NOMO-1 treated with dmso at 0.1 percent for 144 hours (cell line): ENCODE measurements around the gene CFD.
"Not testable (repeated sequence)": the region's sequence is repeated elsewhere in the genome, so short reads cannot be mapped to it uniquely, and the experiment has no call there.

ENCODE experiments used
- DNase-seq: peaks from one replicate; lab custom pipeline; 2025; ENCODE audit not compliant: unreplicated experiment; lab: John Stamatoyannopoulos, UW

Gene CFD

DNA sequence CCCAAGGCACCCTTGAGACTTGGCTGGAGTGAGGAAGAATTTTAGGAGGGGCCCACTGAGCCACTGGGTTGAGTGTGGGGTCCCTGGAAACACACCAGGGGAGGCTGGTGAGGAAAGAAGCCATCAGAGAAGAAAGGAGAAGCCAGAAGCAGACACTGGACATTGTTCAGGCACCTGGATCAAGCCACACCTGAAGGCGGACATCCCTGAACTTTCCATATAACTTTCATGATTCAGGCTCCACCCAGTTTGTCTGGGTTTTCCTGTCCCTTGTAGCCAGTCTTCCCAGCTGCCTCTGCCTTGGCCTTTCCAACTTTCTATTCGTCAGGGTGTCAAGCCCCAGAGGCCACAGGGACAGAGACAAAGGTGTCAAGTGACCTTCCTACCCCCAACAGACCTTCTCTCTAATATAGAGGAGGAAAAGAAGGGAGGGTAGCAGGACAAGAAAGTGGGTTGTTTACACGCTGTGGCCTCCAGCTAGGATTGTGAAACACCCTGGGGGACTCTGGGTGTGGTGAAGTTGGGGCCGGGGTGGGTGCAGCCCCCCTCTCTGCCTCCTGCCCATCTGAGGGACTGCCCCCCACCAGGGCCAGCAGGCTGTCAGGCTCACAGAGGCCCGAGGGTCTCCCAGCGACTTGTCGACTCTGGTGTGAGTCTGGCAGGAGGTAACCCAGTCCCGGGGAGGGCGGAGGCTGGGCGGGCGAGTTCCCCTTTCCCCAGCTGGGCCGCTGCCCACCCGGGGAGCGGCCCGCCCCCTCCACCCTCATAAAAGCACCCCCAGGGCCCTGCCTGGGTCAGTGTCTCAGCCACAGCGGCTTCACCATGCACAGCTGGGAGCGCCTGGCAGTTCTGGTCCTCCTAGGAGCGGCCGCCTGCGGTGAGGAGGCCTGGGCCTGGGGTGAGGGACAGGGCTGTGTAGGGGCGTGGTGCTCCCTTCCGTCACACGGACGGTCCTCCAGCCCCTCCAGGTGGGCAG lies at the start of gene CFD:
TSS of gene CFD (plus strand) at position 797 of the 976 bp plus-strand sequence. CDS start at position 823, 26 bp downstream.
- peak; percentile 62 for DNase-seq

DNA sequence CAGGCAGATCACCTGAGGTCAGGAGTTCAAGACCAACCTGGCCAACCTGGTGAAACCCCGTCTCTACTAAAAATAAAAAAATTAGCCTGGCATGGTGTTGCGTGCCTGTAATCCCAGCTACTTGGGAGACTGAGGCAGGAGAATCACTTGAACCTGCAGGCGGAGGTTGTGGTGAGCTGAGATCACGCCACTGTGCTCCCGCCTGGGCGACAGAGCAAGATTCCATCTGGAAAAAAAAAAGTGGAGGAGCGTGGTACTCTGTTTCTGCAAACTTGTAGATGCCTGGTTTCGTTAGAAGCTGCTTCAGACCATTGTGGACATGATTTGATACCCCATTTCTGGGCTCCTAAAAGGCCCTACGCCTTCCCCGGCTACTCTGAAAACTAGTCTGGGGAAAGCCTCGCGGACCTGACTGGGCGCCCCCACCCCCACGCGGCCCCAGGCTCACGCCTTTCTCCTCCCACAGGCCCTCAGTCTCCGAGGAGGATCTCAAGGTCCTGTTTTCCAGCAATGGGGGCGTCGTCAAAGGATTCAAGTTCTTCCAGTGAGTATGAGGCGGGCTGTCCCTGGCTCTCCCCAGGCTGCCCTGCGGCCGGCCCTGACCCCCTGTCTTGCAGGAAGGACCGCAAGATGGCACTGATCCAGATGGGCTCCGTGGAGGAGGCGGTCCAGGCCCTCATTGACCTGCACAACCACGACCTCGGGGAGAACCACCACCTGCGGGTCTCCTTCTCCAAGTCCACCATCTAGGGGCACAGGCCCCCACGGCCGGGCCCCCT lies 49.2 kb upstream of the CFD start:
- DNase-seq = no peak

DNA sequence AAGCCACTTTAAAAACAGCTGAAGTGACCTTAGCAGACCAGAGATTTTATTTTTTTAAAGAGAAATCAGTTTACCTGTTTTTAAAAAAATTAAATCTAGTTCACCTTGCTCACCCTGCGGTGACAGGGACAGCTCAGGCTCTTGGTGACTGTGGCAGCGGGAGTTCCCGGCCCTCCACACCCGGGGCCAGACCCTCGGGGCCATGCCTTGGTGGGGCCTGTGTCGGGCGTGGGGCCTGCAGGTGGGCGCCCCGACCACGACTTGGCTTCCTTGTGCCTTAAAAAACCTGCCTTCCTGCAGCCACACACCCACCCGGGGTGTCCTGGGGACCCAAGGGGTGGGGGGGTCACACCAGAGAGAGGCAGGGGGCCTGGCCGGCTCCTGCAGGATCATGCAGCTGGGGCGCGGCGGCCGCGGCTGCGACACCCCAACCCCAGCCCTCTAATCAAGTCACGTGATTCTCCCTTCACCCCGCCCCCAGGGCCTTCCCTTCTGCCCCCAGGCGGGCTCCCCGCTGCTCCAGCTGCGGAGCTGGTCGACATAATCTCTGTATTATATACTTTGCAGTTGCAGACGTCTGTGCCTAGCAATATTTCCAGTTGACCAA lies 48.5 kb upstream of the CFD start:
- DNase-seq = no peak

DNA sequence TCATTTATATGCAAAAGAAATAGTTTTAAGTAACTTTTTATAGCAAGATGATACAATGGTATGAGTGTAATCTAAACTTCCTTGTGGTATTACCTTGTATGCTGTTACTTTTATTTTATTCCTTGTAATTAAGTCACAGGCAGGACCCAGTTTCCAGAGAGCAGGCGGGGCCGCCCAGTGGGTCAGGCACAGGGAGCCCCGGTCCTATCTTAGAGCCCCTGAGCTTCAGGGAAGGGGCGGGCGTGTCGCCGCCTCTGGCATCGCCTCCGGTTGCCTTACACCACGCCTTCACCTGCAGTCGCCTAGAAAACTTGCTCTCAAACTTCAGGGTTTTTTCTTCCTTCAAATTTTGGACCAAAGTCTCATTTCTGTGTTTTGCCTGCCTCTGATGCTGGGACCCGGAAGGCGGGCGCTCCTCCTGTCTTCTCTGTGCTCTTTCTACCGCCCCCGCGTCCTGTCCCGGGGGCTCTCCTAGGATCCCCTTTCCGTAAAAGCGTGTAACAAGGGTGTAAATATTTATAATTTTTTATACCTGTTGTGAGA lies 47.9 kb upstream of the CFD start:
- DNase-seq = no peak

DNA sequence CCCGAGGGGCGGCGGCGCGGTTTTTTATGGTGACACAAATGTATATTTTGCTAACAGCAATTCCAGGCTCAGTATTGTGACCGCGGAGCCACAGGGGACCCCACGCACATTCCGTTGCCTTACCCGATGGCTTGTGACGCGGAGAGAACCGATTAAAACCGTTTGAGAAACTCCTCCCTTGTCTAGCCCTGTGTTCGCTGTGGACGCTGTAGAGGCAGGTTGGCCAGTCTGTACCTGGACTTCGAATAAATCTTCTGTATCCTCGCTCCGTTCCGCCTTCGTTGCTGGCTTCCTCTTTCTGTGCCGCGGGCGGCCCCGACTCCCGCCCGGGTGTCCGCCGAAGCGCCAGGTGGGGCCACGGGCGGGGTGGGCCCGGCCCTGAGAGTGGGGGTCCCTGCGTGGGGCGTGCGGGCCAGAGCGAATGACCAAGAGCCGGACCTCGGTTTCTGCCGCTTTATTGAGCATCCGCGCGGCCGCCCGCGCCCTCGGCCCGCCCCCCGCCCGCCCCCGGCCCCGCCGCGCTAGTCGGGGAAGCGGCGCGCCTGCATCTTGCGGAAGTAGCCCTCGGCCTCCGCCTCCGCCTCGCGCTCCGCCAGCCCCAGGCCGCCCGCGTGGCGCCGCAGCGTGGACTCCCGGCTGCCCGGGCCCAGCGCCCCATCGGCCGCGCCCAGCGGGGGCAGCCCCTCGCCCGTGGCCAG lies 47.3 kb upstream of the CFD start:
- DNase-seq = no peak

DNA sequence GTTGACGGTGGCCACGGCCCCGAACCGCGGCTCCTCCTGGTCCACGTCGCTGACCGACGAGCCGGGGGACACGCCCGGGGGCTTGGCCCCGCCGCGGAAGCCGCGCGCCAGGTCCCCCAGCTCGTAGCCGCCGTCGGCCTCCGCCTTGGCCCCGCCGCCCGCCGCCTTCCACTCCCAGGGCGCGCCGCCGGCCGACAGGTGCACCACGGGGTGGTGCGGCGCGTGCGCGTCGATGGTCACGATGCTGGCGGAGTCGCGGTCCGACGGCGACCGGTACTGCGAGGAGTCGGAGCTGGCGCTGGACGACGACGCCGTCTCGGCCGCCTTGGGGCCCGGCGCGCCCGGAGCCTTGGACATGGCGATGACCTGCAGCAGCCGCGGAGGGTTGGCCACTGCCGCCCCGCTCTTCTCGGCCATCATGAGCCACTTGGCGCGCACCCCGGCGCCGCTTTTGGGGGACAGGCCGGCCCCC lies 46.7 kb upstream of the CFD start:
- no peak for DNase-seq

DNA sequence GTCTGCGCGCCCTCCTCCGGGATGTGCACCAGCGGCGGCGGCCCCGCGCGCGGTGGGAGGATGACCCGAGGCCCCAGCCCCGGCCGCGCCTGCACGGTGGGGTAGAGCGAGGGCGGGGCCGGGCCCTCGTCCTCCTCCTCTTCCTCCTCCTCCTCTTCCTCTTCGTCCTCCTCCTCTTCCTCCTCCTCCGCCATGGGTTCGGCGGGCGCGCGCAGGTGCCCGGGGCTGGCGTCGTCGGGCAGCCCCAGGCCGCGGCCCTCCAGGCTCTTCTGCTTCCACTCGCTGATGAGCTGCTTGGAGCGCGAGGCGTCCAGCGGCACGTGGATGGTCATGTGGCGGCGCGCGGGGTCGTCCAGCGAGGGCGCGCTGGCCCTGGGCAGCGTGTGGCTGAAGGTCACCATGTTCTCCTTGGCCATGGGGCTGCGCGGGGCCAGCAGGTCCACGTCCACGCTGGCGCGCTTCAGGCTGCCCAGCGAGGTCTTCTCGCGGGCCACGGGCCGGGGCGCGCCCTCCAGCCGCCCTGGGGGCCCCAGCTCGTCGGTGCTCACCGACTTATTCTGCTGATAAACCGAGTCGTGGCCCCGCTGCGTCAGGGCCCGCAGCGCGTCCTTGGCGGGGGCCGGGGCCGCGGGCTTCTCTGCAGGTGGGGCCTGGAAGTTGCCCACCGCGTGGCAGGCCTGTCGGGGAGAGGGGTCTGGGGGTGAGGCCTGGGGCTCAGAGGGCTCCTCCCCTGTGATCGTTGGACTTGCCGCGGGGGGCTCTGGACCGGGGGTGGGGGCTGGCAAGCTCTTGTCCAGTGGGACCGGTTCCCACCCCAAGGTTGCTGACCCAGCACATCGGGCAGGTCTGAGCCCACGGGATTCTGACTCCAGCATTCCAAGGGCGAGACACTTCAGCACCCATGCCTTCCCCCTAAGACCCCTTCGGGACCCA lies 46.0 kb upstream of the CFD start:
- DNase-seq = no peak

DNA sequence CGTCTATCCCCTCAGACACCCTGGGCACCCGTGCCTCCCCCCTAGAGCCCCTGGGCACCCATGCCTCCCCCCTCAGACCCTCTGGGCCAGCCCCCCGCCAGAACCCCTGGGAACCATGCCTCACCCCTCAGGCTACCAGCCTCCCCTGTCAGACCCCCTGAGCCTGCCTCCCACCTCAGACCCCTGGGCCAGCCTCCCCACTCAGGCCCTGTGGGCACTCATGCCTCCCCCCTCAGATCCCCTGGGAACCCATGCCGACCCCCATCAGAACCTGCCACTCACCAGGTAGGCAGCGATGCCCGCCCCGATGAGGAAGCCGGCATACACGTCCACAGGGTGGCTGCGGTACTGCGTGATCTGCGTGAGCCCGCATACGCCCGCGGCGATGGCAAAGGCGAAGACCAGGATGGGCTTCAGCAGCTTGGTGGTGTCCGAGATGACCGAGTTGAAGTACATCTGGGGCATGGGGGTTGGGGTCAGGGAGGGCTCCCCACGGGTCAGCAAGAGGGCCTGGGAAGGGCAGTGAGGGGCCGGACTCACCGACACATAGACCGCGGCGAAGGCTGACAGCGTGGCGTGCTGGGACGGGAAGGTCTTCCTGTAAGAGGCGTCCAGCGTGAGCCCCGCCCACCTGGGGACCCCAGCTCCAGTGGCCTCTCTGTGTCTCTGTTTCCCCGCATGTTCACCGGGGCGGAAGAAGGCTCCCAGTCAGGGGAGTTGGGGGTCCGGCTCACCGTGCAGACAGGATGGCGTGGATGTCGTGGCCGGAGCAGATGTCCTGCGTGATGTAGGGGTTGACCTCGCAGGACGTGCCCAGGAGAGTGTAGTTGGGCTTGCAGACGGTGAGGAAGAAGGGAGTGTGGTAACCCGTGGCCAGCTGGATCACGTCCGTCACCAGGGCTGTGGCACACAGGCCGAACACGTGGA lies 45.0 kb upstream of the CFD start:
- DNase-seq = no peak

DNA sequence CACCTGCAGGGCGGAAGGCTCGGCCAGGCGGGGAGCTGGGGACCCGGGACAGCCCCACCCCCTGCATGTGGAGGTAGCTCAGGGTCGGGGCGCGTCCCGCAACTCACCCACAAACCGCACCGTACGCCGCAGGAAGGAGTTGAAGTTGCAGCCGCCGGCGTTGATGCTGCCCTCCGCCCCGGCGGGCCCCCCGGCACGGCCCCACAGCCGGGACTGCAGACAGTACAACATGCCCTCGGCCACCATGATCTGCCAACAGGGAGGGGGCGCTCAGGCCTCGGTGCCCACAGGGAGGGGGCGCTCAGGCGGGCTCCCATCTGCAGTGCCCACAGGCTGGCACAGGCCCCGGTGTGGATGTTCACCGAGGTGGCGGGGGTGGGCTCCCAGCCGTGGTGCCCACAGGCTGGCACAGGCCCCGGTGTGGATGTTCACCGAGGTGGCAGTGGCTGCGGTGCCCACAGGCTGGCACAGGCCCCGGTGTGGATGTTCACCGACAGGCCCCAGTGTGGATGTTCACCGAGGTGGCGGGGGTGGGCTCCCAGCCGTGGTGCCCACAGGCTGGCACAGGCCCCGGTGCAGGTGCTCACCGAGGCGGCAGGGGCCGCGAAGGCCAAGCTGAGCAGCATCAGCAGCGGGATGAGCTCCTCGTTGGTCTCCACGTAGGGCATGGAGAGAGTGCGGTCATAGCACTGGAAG lies 44.2 kb upstream of the CFD start:
- no peak for DNase-seq

DNA sequence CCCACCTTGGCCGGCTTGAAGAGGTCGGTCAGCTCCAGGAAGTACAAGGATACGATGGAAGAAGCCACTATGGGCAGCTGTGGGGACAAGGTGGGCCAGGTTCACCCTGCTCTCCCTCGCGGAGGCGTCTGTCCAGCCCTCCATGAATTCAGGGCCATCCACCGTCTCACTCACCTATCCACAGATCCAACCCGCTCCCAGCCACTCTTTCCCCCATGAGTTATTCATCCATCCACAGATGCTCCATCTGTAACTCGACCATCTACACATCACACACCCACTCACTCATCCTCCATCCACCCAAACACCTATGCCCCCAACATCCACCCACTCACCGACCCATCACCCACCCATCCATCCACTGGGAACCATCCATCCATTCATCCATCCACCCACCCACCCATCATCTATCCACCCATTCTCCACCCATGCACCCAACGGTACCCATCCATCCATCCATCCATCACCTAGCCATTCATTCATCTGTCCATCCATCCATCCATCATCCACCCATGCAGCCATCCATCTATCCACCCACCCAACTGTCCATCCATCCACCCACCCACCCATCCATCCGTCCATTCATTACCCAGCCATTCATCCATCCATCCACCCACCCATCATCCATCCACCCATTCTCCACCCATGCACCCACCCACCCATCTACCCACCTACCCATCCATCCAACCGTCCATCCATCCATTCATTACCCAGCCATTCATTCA lies 43.5 kb upstream of the CFD start:
- no peak for DNase-seq

DNA sequence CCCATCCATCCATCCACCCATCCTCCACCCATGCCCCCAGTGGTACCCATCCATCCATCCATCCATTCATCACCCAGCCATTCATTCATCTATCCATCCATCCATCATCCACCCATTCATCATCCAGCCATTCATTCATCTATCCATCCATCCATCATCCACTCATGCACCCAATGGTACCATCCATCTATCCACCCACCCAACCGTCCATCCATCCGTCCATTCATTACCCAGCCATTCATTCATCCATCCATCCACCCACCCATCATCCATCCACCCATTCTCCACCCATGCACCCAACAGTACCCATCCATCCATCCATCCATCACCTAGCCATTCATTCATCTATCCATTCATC lies 43.0 kb upstream of the CFD start:
- no peak for DNase-seq

DNA sequence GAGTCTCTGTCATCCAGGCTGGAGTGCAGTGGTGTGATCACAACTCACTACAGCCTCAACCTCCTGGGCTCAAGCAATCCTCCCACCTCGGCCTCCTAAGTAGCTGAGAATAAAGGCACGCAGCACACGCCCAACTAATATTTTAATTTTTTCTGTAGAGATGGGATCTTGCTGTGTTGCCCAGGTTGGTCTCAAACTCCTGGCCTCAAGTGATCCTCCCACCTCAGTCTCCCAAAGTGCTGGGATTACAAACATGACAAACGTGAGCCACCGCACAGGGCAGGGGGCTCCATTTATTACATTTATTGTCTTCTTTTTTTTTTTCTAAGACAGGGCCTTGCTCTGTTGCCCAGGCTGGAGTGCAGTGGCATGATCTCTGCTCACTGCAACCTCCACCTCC lies 39.3 kb upstream of the CFD start:
- DNase-seq = not testable (repeated sequence)

DNA sequence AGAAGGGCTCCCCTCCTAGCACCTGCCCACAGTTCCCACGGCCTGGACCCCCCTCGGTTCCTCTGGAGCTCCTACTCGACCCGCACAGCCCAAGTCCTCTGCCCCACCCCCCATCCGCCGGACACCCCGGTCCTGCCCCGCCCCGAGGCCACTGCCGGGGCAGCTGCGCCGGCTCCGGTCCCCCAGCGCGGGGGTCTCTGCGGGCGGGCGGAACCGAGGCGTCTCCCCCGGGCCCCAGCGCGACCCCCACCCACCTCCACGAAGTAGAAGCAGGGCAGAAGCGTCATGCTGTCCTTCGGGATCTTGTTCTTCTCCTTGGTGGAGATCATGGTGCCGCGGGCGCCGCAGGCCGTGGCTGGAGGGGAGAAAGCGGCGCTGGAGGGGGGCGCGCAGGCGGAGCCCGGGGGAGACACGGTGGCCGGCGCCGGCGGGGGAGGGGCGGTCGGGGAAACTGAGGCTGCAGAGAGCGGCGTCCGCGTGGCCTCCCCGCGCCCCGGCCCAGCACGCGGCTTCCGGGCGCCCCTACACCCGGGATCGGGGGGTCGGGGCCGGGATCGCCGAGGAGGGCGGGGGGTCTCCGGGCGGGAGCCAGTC lies 38.1 kb upstream of the CFD start:
- no peak for DNase-seq

DNA sequence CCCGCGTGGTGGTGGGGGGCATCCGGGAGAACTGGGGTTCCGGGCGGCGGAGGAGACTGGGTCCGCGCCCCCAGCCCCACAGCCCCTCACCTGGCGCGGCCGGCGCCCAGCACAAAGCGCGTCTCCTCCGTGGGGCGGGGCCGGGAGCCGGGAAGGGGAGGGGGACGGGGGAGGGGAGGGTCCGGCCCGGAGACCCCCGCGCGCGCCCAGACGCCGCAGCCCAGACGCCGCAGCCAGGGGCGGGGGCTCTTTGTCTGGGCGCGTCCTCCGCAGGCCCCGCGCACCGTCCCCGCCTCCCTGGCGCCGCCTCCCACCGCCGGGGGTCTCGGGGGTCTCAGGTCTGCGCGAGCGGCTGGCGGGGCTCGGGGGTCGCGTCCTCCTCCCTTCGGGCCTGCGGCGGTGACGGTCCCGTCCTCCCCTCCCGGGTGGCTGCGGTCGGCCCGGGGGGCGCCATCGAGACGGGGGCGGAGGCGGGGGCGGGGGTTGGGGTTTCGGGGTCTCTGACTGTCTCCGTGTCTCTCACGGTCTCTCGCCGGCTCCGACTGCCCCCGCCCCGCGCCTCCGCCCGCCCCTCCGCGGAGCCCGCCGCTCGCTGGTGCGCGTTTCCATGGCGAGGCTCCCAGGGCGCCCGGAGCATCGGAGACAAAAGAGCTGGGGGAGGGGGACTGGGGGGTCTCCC lies 37.5 kb upstream of the CFD start, which contains the start of gene PLPPR3:
TSS of gene PLPPR3 (minus strand) at position 131 of the 679 bp plus-strand sequence. CDS start 396 bp downstream, outside the sequence.
- no peak for DNase-seq

DNA sequence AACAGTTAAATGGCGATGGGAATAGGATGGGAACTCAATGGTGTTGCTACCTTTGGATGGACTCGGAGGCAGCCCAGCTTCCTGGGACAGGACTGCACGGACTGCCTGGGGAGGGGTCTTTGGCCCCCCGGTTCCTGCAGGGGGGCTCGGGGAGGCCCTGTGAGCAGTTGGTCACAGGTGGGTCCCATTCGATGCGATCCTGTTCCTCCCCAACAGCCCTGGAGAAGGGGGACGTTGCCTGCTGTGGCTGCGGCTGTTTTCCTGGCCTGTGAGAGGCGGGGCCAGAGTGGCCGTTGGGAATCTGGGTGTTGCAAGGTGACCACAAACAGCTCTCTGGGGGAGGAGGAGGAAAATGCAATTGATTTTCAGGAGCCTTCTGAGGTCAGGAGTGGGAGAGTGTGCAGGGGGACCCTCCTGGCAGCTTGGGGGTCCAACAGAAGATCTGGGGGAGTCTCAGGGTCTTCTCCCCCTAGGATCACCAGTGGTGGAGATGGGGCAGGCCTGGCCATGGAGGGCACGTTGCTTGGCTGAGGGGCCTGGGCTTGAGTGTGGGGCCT lies 35.8 kb upstream of the CFD start:
- DNase-seq = peak; percentile 33

DNA sequence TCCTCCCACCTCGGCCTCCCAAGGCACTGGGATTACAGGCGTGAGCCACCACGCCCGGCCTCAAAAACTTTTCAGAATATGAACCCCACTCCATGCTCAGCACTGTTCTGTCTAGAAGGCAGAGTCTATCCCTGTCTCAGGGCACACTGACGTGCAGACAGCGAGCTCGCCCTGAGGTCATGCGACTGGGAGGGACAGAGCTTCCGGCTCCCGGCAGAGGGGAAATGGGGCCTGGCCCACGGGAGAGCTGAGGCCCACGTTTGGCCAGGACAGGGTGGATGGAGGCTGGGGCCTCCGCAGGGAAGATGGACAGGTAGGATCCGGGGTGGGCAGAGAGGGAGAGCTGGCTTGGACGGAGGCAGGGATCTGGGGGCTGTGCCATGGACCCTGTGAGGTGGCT lies 34.6 kb upstream of the CFD start:
- DNase-seq = peak; percentile 66
